NCI-H1417 treated with DMSO at 0.1 percent for 48 hours (cell line): Measurements from ENCODE around the gene CYLD.

Experiments used
- DNase-seq: peaks from one replicate; lab custom pipeline; 2025; lab: John Stamatoyannopoulos, UW

CYLD gene

GRCh38 chr16:50819706-50820105, 77.8 kb downstream of the CYLD start:
- no peak for DNase-seq

DNA sequence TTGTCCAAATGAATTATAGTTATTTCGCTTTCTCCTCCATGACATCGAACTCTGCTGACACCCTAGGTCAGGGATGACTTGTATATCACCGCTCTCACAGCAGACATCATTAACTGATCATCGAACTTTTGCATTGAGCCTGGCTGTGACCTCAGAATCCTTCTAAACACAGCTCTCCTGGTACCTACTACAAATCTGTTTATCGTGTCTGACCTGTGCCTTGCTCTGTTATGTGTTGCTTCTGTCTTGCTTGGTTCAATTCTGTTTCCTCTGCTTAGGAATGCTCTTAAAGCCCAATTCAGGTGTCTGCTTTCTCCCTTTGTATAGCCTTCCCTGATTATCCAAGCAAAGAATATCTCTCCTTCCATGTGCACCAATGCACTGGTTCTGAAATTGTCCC, 78.3 kb downstream of the CYLD start:
- no peak for DNase-seq

DNA sequence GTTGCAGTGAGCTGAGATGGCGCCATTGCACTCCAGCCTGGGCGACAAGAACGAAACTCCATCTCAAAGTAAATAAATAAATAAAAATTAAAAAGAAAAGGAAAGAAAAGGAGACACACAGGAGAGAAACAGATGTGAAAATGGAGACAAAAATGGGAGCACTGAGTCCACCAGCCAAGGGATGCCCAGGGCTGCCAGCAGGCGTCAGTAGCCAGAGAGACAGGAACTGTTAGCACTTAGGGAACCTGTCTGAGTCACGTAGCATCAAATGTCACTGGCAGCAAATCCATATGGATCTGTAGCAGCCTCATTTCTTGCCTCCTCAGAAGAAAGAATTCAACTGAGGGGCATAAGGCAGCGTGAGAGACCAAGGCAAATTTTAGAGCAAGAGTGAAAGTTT, 79.7 kb downstream of the CYLD start:
- DNase-seq = no peak

GRCh38 chr16:50822671-50823070, 80.8 kb downstream of the CYLD start:
- no peak for DNase-seq

GRCh38 chr16:50826797-50827316, 85.0 kb downstream of the CYLD start:
- DNase-seq = no peak

DNA sequence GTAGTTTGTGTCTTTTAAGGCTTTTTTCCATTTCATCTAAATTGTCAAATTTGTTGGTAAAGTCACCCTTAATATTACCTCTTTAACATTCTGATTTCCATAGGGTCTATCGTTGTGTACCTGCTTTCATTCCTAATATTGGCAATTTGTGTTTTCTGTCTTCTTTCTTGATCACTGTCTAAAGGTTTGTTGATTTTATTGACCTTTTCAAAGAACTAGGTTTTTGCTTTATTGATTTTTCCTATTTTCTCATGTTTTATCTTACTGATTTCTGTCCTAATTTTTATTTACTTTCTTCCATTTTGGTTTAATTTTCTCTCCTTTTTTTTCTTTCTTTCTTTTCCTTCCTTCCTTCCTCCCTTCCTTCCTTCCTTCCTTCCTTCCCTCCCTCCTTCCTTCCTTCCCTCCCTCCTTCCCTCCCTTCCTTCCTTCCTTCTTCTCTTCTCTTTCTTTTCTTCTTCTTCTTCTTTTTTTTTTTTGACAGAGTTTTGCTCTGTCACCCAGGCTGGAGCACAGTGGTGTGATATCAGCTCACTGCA, 86.3 kb downstream of the CYLD start:
- DNase-seq = no peak

DNA sequence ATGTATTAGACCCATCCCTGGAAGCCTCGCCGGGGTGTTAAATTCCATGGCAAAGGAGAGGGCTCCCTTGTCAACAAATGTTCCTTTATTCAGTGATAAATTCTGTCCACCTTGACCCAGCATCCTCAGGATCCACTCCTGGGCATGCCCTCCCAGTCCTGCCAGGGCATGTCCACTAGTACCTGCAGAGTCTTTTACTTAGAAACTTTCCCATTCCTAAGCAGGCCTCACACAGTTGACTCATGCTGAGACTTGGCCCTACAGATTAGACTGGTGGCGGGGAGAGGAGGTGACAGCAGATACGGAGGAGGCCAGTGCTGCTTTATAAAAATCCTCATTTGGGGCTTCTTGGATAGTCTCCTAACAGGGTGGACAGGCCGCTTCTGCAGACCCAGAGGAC, 88.8 kb downstream of the CYLD start:
- no peak for DNase-seq

- no peak for DNase-seq
Observed at GRCh38 chr16:50831751-50832150, 89.9 kb downstream of the CYLD start.

DNA sequence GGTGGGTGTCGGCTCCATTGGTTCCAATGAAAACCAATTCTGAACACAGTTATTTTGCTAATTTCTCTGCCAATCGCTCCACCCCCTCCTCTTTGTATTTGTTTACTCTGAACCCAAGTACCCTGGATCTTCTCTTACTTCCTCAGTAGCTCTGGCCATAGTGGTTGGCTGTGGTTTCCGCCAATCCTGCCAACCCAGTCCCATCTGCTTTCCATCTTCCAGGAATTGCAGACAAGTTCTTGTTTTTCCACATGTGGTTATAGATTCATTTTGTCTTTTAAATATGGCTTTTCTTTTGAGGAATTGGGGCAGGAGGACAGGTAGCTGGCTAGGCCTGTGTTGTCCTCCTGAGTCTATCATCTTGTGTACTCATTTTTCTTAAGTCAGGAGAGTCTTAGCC, 92.0 kb downstream of the CYLD start:
- DNase-seq = no peak

- no peak for DNase-seq
Observed at GRCh38 chr16:50834701-50835100, 92.8 kb downstream of the CYLD start.

DNA sequence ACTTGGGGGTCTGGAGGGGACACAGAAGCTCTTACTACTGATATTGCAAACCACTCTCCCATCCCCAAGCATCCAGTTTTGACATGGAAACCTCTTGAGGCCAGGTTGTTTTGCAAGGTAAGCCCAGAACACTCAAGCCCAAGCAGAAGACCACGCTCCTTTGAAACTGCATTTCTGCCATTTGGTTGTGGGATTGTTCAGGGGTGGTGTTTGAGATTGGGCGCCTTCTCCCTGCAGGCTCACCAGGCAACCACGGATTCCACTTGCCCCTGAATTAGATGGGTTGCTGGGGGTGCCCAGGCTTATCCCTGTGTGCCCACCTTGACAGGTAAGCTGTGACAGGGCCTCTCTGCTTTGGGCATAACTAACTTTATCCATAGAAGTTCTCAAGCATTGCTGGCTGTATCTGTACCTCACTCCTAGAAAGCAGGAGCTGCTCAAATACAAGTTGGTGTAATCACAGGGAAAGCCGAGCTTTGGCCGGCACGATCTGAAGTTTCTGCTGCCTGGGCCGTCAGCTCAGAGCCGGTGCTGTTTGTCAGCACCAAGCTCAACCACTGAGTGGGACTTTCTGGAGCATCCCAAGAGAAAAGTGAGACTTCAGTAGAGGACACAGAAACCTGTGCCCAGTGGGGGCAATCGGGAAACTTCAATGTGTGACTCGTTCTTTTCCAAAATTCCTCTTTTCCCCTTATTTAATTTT, 93.6 kb downstream of the CYLD start:
- DNase-seq = no peak

DNA sequence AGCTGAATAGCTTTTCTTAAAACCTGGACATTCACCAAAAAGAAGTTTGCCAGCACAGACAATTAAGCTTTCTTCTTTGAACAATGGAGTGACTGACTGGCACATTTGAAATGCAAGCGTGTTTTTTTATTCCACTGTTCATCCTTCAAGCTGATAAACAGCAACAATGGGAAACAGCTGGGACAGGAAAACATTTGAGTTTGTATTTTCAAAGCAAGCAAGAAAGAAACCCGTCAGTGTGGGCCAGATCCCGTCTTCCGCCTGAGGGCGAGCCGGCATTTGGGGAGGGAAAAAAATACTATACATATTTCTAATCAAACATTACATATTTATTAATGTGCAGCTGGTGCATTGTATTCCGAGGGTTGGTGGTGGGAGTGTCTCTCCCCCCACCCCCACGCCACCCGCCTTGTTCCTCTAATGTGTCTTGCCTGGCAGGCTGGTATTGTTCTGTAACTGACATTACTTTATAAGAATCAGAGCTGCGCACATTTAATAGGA, 94.3 kb downstream of the CYLD start:
- DNase-seq = no peak

- no peak for DNase-seq
Observed at GRCh38 chr16:50837324-50837723, 95.4 kb downstream of the CYLD start.

DNA sequence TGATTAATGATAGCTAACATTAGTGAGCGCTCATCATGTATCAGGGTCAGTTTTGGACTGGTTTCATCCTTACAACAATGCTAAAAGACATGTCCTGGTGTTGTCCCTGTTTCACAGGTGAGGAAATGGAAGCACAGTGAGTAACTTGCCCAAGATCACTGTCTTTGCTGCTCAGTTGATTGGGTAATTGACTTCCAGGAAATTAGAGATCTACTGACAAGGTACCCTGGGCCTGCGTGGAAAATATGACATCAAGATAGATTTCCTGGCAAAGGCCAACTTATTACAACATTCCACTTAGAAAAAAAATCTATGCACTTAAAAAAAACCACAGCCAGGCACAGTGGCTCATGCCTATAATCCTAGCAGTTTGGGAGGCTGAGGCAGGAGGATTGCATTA, 96.3 kb downstream of the CYLD start:
- DNase-seq = no peak

DNA sequence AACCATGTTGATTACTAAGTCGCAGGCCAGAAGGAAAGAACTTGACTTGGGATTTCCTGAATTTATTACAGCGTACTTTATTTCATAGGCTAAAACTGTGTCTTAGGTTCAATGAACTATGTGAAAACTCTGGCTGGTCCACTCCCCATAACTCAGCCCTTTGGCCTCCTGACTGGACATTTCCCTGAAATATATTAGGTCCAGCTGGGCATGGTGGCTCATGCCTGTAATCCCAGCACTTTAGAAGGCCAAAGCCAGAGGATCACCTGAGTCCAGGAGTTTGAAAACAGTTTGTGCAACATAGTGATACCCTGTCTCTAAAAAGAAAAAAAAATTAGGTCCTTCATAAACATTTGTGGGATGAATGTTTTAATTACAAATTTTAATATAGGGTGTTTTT, 97.0 kb downstream of the CYLD start:
- DNase-seq = no peak

DNA sequence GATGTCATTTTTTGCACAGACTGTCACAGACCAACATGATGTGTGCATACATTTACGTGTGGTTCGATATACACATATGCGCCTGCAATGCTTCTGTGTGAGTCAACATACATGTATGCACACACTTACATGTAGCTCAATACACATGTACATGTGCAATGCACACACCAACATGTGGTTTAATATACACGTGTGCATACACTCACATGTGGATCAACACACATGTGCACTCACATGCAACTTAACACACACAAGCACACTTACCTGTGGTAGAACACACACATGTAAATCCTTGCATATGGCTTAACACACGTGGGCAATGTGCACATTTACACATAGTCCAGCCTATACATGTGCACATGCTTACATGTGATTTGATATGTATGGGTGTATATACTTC, 97.5 kb downstream of the CYLD start:
- no peak for DNase-seq

DNA sequence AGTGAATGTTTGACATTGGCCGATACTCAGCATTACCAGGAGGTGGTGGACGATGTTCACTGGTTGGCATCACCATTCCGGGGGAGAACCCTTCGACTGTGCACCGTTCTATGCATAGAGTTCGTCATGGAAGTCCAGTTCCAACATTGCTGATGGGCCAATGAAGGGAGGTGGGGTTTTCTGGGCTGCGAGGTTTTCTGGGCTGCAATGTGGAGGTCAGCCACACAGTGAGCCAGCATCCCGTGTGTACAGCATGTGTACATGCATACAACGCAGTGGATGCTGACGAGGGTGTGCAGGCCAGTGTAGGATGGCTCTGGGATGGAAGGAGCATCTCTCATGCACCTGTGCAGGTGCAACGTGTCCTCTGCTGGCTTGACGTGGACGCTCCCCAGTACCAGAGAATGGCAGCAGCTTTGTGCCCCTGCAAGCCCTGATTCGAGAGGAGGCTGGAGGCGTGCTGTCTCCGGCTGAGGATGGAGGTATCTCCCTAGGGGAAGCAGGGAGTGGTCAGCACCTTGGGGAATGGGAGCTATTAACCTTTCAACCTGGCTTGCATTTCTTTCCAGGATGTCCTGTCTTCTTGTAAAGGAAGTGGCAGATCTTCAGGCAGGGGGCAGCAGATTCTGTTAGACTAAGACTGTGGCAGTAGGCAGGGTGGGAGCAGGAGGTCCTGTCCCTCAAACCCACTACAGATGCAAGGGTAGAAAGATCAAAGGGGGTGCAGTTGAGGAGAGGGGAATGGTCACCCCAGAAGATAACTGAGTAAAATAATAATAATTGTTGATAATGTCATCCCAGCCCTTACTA, 98.2 kb downstream of the CYLD start:
- no peak for DNase-seq

DNA sequence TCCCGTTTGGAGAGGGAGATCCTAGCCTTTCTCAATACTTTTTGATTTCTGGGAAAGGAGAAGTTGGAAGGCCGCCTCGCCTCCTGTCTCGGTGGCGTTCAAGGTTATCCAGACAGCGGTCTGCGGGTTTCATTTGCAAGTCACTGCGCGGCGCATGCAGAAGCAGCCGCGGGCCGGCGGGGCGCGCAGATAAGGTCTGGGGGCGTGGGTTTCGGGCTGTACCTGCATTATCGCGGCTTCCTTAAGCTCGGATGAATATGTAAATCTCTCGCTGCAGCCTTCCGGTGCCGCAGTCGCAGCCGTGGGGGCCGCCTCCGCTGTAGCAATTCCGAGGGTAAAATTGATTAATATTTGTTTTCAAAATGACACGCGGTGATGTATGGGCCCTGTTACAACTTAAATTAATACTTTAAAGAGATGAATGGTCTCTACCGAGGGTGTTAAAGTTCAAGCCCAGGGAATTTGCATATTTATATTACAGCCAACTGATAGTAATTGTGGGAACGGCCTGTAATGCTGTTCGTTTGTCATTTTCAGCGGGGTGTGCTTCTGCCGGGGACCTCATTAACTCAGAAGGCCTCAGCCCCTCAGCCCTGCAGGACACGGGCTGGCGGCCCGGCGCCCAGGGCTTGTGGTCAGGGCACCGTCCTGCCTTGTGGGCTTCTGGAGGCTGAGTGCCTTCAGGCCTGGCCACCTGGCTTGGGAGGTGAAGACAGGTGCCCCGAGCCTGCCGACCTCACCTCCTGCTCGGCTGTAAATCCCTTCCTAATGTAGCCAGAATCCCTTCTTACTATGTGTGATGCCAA, 99.4 kb downstream of the CYLD start:
- DNase-seq = no peak

DNA sequence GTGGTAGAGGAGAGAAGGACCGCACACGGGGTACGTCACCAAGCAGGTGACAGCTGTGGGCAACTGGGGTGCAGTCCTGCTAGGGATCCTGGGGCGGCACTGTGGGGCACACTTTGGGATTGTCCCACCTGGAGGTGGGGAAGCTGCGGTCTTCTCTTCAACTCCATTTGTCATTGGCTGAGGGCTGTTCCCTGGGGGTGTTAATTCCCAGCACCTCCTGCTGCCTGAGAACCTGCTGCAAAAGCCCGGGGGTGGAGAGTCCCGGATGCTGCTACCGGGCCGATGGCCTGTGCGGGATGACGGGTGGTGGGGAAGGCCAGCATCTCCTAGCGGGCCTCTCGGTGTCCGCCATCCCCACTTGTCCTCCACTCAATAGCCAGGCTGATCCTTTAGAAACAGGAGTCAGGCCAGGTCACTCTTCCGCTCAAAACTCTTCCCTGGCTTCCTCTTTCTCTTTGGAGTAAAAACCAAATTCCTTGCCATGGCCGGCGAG, 100.2 kb downstream of the CYLD start:
- no peak for DNase-seq

- no peak for DNase-seq
Observed at GRCh38 chr16:50842589-50842988, 100.7 kb downstream of the CYLD start.

- no peak for DNase-seq
Observed at GRCh38 chr16:50844840-50845239, 103.0 kb downstream of the CYLD start.

- DNase-seq = no peak
Observed at GRCh38 chr16:50845296-50845695, 103.4 kb downstream of the CYLD start.
